NCI-H128 (cell line): ENCODE data around the gene DPEP2NB.
"Not testable (repeated sequence)": the region's sequence is repeated elsewhere in the genome, so short reads cannot be mapped to it uniquely, and the experiment has no call there.

Experiments used
- DNase-seq: peaks from one replicate; lab custom pipeline; 2025; ENCODE audit not compliant: unreplicated experiment; lab: John Stamatoyannopoulos, UW

DPEP2NB gene, protein sequence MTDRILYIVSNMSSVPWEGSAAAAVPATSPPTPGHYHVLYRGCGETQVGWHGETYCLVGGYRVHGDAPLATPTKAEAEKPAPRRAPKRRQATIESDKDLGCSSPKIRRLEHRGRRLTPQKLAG

DNA sequence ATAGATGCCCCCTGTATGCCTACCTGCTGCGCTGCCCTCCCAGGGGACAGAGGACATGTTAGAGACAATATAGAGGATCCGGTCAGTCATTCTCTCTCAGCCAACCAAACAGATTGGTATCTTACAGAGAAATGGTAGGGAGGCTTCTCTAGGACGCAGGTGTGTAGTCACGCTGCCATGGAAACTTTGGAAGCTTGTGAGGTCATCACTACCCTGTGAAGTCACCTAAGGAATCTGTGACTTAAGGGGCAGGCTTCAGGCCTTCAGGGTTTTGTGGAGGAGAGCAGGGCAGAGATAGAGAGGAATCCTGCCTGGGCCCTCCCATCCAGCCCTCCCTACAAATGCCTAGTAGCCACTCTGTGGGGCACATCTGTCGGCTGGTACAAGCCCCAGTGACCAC, at the start of gene DPEP2NB:
TSS of gene DPEP2NB (minus strand) at position 231 of the 400 bp plus-strand sequence. CDS start at position 90, 141 bp downstream.
- no peak for DNase-seq

DNA sequence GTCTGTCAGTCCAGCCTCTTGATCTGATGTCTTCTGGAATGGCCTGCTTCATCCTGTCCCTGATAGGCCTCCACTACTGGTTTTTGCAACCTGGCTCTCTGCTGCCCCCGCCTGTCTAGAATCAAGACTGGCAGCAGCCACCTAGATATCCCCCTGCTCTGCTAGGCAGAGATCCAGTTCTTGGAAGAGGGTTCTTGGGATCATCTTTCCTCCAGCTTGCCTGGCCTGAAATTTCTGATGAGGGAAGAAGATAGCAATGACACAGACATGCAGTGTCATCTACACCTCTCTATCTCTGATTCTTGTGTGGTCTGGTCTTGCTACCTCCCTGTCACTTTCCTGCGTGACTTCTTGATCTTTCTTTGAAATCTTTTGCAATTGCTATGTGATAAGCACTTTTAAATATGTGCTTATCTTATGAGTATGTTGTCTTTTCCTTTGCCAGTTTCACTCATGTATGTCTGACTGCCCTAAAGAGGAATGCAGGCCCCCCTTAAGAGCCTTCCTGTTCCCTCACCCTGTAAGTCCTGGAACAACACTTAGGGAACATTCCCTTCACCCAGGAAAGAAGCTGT, 49.2 kb upstream of the DPEP2NB start:
- DNase-seq, result no peak

DNA sequence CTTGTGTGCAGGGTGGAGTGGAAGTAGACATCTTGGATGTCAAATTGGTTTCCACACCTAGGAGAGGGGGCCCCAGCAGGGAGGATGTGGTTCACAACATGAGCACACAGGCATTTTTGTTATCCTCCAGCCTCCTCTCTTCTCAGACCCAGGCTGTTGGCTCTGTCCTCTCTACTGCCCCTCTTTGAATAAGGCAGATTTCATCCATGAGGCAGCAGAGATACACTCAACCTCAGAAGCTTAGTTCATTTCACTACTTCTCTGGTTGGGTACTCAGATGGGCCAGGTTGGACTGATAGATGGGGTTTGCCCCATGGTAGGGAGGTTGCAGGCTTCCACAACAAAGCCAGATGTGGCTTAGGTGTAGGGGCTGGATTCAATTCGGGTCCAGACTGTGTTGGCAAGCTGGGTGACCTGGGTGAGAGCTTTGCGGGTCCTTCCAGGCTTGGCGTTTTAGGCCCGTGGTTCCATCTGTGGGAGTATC, 47.2 kb upstream of the DPEP2NB start:
- DNase-seq, result no peak

GRCh38 chr16:68061396-68061795, 45.7 kb upstream of the DPEP2NB start:
- no peak for DNase-seq

- no peak for DNase-seq
Observed at GRCh38 chr16:68059804-68060203, 44.1 kb upstream of the DPEP2NB start.

DNA sequence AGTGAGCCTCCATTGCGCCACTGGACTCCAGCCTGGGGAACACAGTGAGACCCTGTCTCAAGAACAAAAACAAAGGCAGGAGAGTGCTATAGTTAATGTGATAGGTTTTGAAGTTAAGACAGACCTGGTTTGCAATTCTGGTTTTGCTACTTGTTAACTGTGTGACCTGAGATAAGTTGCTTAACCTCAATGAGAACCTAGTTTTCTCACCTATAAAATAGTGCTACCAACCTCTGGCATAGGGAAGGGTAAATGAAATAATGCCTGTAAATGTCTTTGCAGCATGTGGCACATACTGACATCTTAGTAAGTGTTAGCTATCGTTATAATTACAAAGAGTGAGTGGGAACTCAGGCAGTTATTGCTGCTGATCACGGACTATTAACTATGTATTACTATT, 39.7 kb upstream of the DPEP2NB start:
- no peak for DNase-seq

GRCh38 chr16:68049449-68049848, 33.7 kb upstream of the DPEP2NB start:
- DNase-seq, result no peak

DNA sequence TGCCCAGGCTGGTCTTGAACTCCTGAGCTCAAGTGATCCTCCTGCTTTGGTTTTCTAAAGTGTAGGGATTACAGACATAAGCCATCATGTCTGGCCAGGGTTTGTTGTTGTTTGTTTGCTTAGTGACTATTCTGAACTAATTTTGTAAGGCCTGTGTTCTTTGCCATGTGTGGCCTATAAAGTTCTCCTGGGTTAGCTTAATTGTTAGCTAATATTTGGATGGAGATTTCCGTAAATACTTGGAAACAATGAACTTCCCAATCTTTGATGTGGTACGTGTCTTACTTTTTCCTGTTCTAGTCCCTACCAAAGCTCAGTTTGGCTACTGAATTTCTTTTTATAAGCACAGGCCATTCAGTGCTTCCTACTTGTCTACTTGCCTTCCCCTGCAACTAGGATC, 32.3 kb upstream of the DPEP2NB start:
- DNase-seq, result no peak

- DNase-seq, result no peak
Observed at GRCh38 chr16:68046106-68046505, 30.4 kb upstream of the DPEP2NB start.

DNA sequence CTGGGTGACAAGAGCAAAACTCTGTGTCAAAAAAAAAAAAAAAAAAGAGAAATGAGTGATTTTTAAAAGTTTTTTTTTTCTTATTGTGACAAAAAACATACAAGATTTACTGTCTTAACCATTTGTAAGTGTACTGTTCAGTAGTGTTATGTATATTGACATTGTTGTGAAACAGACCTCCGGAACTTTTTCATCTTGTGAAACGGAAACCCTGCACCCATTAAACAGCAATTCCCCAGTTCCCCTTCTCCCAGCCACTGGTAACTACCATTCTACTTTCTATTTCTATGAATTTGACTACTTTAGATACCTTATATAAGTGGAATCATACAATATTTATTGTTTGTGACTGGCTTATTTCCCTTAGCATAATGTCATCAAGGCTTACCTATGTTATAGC, 26.1 kb upstream of the DPEP2NB start:
- DNase-seq, result no peak

GRCh38 chr16:68040506-68041288, 25.0 kb upstream of the DPEP2NB start:
- peak; percentile 21 for DNase-seq

DNA sequence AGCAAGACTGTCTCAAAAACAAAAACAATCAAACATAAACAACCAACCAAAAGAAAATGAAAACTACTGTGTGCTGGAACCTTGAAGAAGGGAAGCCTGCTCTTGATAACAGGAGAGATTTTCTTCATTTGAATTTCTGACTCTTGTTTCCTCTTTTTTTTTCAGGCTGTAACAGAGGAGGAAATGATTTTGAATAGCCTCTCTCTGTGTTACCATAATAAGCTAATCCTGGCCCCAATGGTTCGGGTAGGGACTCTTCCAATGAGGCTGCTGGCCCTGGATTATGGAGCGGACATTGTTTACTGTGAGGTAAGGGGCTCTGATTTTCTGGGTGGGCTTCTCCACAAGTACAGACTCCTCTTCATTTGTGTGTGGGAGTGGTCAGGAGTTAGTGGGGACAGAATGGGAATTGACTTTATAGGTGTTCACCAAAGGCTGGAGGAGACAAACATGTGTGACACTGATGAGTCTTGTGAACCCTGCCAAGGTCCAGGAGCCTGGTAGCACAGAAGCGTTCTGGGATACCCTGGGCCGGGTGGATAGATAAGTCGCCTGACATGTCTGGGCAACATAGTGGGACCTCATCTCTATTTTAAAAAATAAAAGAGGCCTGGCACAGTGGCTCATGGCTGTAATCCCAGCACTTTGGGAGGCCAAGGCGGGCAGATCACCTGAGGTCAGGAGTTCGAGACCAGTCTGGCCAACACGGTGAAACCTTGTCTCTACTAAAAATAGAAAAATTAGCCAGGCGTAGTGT, 22.3 kb upstream of the DPEP2NB start:
- DNase-seq, result no peak

- no peak for DNase-seq
Observed at GRCh38 chr16:68035227-68035626, 19.5 kb upstream of the DPEP2NB start.

GRCh38 chr16:68033101-68033500, 17.4 kb upstream of the DPEP2NB start:
- DNase-seq, result no peak

DNA sequence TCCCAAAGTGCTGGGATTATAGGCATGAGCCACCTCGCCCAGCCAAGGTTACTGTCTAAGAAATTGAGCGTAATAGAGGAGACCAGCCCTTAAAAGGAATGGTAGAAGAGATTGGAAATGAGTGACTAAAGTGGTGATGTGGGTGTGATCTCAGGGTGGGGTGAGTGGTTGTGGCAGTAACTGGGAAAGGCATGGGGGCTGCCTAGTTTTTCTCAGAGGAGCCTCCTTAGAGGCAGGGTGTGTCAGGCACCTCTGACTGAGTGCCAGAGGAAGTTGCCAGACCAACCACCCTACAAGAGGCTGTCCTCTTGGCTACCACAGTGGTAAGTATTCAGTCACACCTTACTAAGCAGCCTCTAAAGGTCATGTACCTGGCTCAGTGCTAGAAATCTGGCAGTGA, 16.2 kb upstream of the DPEP2NB start:
- DNase-seq, result no peak

DNA sequence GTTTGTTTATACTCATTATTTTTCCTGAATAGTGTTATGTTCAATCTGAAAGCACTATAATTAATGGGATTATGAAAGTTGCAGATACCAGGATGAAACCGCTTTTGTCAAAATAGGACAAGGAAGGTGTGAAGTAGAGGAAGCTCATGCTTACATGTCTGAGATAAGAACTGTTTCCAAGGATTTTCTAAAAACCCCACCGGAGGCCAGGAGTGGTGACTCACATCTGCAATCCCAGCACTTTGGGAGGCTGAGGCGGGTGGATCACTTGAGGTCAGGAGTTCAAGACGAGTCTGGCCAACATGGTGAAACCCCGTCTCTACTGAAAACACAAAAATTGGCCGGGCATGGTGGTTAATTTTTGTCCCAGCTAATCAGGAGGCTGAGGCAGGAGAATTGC, 14.4 kb upstream of the DPEP2NB start:
- DNase-seq, result not testable (repeated sequence)

GRCh38 chr16:68028996-68029395, 13.3 kb upstream of the DPEP2NB start:
- DNase-seq, result no peak

- DNase-seq, result peak; percentile 76
Observed at GRCh38 chr16:68022728-68023537, 7.2 kb upstream of the DPEP2NB start, which contains the start of the genes DDX28 and DUS2. Gene DDX28, minus strand, starts transcription at chr16:68023232. Its CDS starts 30 bp downstream, at chr16:68023202. Gene DUS2, plus strand, starts transcription at chr16:68023284. Its CDS starts 14,740 bp downstream, at chr16:68038024.

DNA sequence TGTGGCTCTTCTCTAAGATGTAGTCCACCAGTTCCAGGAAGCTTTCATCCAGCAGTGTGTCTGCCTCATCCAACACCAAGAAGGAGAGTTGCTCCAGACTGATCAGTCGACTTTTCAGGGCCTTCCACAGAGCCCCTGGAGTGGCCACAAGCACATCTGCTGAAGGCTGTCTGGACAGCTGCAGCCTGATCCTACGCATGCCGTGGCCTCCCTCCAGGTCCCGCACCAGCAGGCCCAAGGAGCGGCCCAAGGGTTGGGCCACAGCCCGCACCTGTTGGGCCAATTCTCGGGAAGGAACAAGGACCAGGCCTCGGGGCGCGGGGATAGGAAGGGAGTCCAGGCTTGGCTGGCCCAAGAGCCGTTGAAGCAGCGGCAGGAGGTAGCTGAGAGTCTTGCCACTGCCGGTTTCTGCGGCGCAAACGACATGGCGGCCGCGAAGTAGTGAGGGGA, 6.6 kb upstream of the DPEP2NB start:
- DNase-seq, result no peak

DNA sequence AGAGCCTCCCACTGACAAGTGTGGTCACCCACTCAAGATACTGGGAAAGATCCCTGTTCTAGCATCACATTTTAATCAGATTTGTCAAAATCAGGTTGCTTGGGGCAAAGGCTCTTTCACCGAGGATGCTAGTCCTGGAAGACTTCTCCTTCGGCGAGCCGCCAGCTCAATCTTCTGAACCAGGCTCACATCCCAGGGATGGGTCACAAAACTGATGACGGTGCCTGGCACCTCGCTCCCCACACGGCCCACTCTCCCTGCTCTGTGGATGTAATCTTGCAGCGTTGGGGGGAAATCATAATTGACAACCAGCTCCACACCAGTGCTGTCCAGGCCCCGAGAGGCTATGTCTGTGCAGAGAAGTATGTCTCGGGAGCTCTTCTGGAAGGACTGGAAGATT, 5.8 kb upstream of the DPEP2NB start:
- DNase-seq, result no peak
